ENCODE results near the gene C7.

- TF ChIP-seq ZNF446 (CRISPR knock-in tag; IDR thresholded peaks at IDR 0.05), result no peak
- TF ChIP-seq FOXK2 (IDR thresholded peaks at IDR 0.05), result no peak
- no peak for TF ChIP-seq TAF15 (IDR thresholded peaks at IDR 0.05; ENCODE audit: low read depth, low read length, poor library complexity, severe bottlenecking)
- TF ChIP-seq PAX8 (CRISPR knock-in tag; IDR thresholded peaks at IDR 0.05; ENCODE audit: borderline replicate concordance), result no peak
- no peak for TF ChIP-seq U2AF2 (IDR thresholded peaks at IDR 0.05; ENCODE audit: low read depth, low read length)
- TF ChIP-seq KDM6A (CRISPR knock-in tag; IDR thresholded peaks at IDR 0.05; ENCODE audit: low read depth), result no peak
- TF ChIP-seq, protein P1, sequence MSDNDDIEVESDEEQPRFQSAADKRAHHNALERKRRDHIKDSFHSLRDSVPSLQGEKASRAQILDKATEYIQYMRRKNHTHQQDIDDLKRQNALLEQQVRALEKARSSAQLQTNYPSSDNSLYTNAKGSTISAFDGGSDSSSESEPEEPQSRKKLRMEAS (IDR thresholded peaks at IDR 0.05), result no peak
- no peak for TF ChIP-seq SMC3 (IDR thresholded peaks at IDR 0.05; ENCODE audit: low read length)
- no peak for TF ChIP-seq ZBTB33 (CRISPR knock-in tag; IDR thresholded peaks at IDR 0.05)
Observed at GRCh38 chr5:40985501-40985900, 76.2 kb downstream of the C7 start.
